Uterus (tissue), 2 donors: ENCODE results near the gene PAPSS2.

Experiments used
- POLR2A ChIP-seq, 2 donors: fragments of 450-650 bp; IDR thresholded peaks; one replicate each; pipeline ENCODE4 v1.6.1; 2016; ENCODE audit warnings: antibody characterized with exemption in 2 of 2, mild to moderate bottlenecking in 1 of 2, moderate library complexity in 1 of 2
- TF ChIP-seq, protein P1 (sequence below), 4 experiments: fragments of 200-600 bp in 2 of 4; fragments of 450-650 bp in 2 of 4; sonication (generic) in 2 of 4; IDR thresholded peaks; one replicate each; pipeline ENCODE4 v1.5.1; 2016 to 2019; ENCODE audit warnings: antibody characterized with exemption in 4 of 4, mild to moderate bottlenecking in 2 of 4, moderate library complexity in 1 of 4

DNA sequence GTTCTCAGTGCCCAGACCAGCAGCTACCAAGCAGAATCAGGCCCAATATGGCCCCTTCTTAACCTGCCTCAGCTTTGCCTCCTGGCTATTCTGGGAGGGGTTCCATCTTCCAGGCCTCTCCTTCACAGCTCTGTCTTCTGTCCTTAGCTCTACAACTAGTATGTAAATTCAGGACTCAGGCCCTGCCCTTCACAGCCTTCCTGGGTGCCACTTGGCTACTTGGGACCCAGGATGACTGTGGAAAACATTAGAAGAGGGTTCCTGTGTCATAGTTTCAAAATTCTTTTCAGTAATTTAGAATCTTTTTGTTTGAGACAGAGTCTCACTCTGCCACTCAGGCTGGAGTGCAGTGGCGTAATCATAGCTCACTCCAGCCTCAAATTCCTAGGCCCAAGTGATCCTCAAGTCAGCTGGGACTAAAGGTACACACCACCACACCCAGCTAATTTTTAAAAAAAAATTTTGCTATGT is 33.2 kb upstream of the PAPSS2 start:
- TF ChIP-seq, protein P1, sequence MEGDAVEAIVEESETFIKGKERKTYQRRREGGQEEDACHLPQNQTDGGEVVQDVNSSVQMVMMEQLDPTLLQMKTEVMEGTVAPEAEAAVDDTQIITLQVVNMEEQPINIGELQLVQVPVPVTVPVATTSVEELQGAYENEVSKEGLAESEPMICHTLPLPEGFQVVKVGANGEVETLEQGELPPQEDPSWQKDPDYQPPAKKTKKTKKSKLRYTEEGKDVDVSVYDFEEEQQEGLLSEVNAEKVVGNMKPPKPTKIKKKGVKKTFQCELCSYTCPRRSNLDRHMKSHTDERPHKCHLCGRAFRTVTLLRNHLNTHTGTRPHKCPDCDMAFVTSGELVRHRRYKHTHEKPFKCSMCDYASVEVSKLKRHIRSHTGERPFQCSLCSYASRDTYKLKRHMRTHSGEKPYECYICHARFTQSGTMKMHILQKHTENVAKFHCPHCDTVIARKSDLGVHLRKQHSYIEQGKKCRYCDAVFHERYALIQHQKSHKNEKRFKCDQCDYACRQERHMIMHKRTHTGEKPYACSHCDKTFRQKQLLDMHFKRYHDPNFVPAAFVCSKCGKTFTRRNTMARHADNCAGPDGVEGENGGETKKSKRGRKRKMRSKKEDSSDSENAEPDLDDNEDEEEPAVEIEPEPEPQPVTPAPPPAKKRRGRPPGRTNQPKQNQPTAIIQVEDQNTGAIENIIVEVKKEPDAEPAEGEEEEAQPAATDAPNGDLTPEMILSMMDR (IDR thresholded peaks at IDR 0.05): no peak
- no peak for TF ChIP-seq POLR2A (IDR thresholded peaks at IDR 0.05)
